Spleen (tissue), 7 donors: ENCODE results near the gene RRBP1.

Source experiments
- CTCF ChIP-seq, 11 experiments: fragments of 200-600 bp in 7 of 11; fragments of 450-650 bp in 4 of 11; sonication (generic) in 4 of 11; IDR thresholded peaks in 8 of 11; conservative IDR thresholded peaks in 3 of 11; 1 replicate in 7 of 11; 2 replicates in 4 of 11; pipeline versions ENCODE4 v1.4.0 to v1.8.0; 2016 to 2021; ENCODE audit warnings: antibody characterized with exemption in 11 of 11, inconsistent platforms in 4 of 11, mild to moderate bottlenecking in 1 of 11
- POLR2A ChIP-seq, 3 donors: fragments of 450-650 bp; IDR thresholded peaks; one replicate each; pipeline ENCODE4 v1.5.1; 2017; ENCODE audit warnings: antibody characterized with exemption in 3 of 3, mild to moderate bottlenecking in 1 of 3
- donor health status: DM: no; HTN: no; CAD: no; lungs with moderate emphysema.
- donor health status: DM: no; HTN: no; CAD: no.
- donor health status: DM: no; HTN: no; CAD: no.

DNA sequence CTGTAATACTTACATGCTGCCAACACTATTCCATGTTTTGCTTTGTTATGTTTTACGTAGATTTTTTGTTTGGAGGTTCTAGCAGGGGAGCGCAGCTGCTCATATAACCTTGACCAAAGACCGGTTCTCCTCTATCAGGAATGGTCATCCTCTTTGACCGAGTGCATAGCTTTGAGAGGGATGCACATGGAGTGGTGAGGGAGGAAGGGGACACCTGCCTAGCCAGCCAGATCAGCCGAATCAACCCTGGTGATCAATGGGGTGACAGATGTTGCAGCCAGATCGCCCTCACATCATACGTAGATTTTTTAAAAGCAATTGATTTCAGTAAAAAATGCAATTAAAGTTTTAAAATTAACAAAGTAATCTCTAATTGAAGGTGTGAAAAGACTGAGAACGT is 105.8 kb downstream of the RRBP1 start:
- TF ChIP-seq CTCF (IDR thresholded peaks at IDR 0.05 in 8 of 11, conservative IDR thresholded peaks at IDR 0.05 in 3 of 11) (no peak), POLR2A (IDR thresholded peaks at IDR 0.05) (no peak)
